Breast epithelium (tissue), 4 donors: ENCODE measurements around the gene DOCK3. TPM values are rescaled to one million over a fixed set of nuclear protein-coding genes. Genes with fewer than 3 reads are reported as not detected.

ENCODE experiments used
- DNase-seq, 2 donors: peaks; one replicate each; pipeline ENCODE4 v3.0.0-alpha.2; 2019; ENCODE audit warnings: low spot score in 2 of 2
- H3K27ac ChIP-seq, 2 donors: fragments of 200-600 bp; sonication (generic) in 1 of 2; one replicate each; pipeline ENCODE4 v1.5.1; 2016 to 2019; ENCODE audit warnings: mild to moderate bottlenecking in 1 of 2
- H3K27me3 ChIP-seq, 2 donors: fragments of 200-600 bp; sonication (generic) in 1 of 2; one replicate each; pipeline versions ENCODE4 v1.5.1 to v1.6.0; 2017 to 2019; ENCODE audit warnings: control low read depth in 1 of 2, mild to moderate bottlenecking in 1 of 2
- H3K36me3 ChIP-seq: fragments of 200-600 bp; one replicate; pipeline ENCODE4 v1.5.1; 2019
- H3K4me1 ChIP-seq, 2 donors: fragments of 200-600 bp; sonication (generic); one replicate each; pipeline ENCODE4 v1.5.1; 2016 to 2019; ENCODE audit warnings: control low read depth in 1 of 2
- H3K4me3 ChIP-seq, 3 donors: fragments of 200-600 bp; sonication (generic); 1 replicate in 2 of 3; 2 replicates in 1 of 3; pipeline ENCODE4 v1.5.1; 2016 to 2019; ENCODE audit warnings: mild to moderate bottlenecking in 3 of 3, moderate library complexity in 2 of 3
- H3K9me3 ChIP-seq, 2 donors: fragments of 200-600 bp; sonication (generic) in 1 of 2; one replicate each; pipeline ENCODE4 v1.5.1; 2016 to 2019; ENCODE audit warnings: control low read depth in 1 of 2
- POLR2A ChIP-seq: fragments of 450-650 bp; IDR thresholded peaks from one replicate; pipeline ENCODE4 v1.6.1; 2016; ENCODE audit warnings: antibody characterized with exemption, mild to moderate bottlenecking, moderate library complexity
- POLR2AphosphoS5 ChIP-seq, 3 donors: sonication (generic); formaldehyde crosslinking; IDR thresholded peaks; one replicate each; pipeline ENCODE4 v1.6.1; 2017; ENCODE audit warnings: antibody characterized with exemption in 3 of 3
- intact Hi-C: fragments of 100-400 bp; cut with DNase I; formaldehyde crosslinking; loops from one replicate; pipeline ENCODE4 v1.15.1; 2023; ENCODE audit warnings: low total_unique reads
- total RNA-seq, 3 donors: library from RNA; depleted of rRNA; stranded (reverse); fragments of >200 nt; gene quantifications; one replicate each; pipeline ENCODE4 v1.1.0, GENCODE V29; 2016
- TF ChIP-seq, protein P1 (sequence below), 3 donors: fragments of 450-650 bp; IDR thresholded peaks; one replicate each; pipeline ENCODE4 v1.5.1; 2016 to 2017; ENCODE audit warnings: antibody characterized with exemption in 3 of 3, mild to moderate bottlenecking in 3 of 3, moderate library complexity in 3 of 3

The DOCK3 gene
- total RNA-seq, 3 donors from 2014 or later = 0.64 to 0.73 (median 0.66) TPM

- Histone ChIP-seq H3K27me3 (no peaks in the 10 kb centered on the region), H3K27ac (no peak overlapping the region), H3K4me3 (no peak overlapping the region), H3K36me3 (no peaks in the 10 kb centered on the region), H3K9me3 (no peaks in the 10 kb centered on the region), H3K4me1 (no peaks in the 10 kb centered on the region)
- no peak for DNase-seq
- TF ChIP-seq POLR2A (no peak), POLR2AphosphoS5 (IDR thresholded peaks at IDR 0.05) (no peak)
- TF ChIP-seq, protein P1, sequence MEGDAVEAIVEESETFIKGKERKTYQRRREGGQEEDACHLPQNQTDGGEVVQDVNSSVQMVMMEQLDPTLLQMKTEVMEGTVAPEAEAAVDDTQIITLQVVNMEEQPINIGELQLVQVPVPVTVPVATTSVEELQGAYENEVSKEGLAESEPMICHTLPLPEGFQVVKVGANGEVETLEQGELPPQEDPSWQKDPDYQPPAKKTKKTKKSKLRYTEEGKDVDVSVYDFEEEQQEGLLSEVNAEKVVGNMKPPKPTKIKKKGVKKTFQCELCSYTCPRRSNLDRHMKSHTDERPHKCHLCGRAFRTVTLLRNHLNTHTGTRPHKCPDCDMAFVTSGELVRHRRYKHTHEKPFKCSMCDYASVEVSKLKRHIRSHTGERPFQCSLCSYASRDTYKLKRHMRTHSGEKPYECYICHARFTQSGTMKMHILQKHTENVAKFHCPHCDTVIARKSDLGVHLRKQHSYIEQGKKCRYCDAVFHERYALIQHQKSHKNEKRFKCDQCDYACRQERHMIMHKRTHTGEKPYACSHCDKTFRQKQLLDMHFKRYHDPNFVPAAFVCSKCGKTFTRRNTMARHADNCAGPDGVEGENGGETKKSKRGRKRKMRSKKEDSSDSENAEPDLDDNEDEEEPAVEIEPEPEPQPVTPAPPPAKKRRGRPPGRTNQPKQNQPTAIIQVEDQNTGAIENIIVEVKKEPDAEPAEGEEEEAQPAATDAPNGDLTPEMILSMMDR (IDR thresholded peaks at IDR 0.05) = no peak
- intact Hi-C loops = no loop called here
These were observed 304.4 kb downstream of the DOCK3 start for GRCh38 chr3:50978991-50979667.

DNA sequence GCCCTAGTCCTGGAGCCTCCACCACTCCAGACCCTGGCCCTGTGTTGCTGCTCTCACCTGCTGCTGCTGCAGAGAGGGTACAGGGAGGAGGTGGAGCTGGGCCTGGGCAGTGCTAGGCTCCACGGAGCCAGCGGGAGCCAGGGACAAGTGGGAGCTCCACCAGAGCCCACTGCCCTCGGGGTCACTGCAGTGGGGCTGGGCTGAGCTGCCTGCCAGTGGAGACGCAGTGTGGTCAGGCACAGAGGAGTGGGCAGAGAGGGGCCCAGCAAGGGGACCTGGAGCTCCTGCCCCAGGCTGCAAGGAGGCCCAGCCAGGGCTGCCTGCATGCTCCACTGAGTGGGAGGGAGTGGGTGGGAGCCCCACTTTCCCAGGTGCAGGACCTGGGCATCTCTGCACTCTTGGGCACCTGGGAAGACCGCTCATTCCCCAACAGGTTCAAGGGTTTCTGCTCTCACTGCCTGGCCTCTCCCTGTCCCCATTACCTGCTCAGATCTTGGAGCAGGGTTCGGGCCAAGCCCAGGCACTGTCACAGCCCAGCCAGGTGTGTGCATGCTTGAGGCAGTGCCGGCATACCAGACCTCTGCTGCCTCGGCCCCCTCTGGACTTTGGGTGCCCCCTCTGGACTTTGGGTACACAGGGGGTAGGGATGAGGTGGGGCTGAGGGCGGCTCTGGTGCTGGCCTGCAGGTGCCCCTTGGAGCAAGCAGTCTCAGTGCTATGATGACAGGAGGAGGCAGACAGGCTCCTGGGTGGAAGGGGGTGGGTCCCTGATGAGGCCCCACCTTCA lies 308.0 kb downstream of the DOCK3 start:
- Histone ChIP-seq H3K27me3 (no peaks in the 10 kb centered on the region), H3K4me3 (no peak overlapping the region), H3K9me3 (no peaks in the 10 kb centered on the region), H3K4me1 (no peaks in the 10 kb centered on the region), H3K27ac (no peak overlapping the region), H3K36me3 (no peaks in the 10 kb centered on the region)
- intact Hi-C loops = no loop called here
- TF ChIP-seq, protein P1 (IDR thresholded peaks at IDR 0.05) = no peak
- TF ChIP-seq POLR2A = no peak
- no peak for TF ChIP-seq POLR2AphosphoS5 (IDR thresholded peaks at IDR 0.05)
- DNase-seq = no peak

- intact Hi-C loops = no loop called here
- no peaks in the 10 kb centered on the region for H3K4me1 ChIP-seq
- TF ChIP-seq, protein P1 (IDR thresholded peaks at IDR 0.05) = no peak
- TF ChIP-seq POLR2A = no peak
- TF ChIP-seq POLR2AphosphoS5 (IDR thresholded peaks at IDR 0.05) = no peak
- DNase-seq = no peak
- no peak overlapping the region for H3K27ac ChIP-seq
- H3K4me3 ChIP-seq = no peak overlapping the region
- H3K9me3 ChIP-seq = no peaks in the 10 kb centered on the region
- no peaks in the 10 kb centered on the region for H3K27me3 ChIP-seq
- no peaks in the 10 kb centered on the region for H3K36me3 ChIP-seq
These were observed 309.2 kb downstream of the DOCK3 start for GRCh38 chr3:50983887-50984286.

GRCh38 chr3:50985893-50986292 lies 311.2 kb downstream of the DOCK3 start:
- H3K36me3 ChIP-seq = no peaks in the 10 kb centered on the region
- TF ChIP-seq, protein P1 (IDR thresholded peaks at IDR 0.05) = no peak
- TF ChIP-seq POLR2AphosphoS5 (IDR thresholded peaks at IDR 0.05) = no peak
- no peak for TF ChIP-seq POLR2A
- H3K27ac ChIP-seq = no peak overlapping the region
- DNase-seq = no peak
- intact Hi-C loops = no loop called here
- no peaks in the 10 kb centered on the region for H3K4me1 ChIP-seq
- peaks cover 0 to 4% of the 10 kb centered on the region in 2 donors for H3K9me3 ChIP-seq
- H3K4me3 ChIP-seq = no peak overlapping the region
- no peaks in the 10 kb centered on the region for H3K27me3 ChIP-seq

GRCh38 chr3:50986726-50987125 lies 312.0 kb downstream of the DOCK3 start:
- H3K4me3 ChIP-seq = no peak overlapping the region
- TF ChIP-seq POLR2AphosphoS5 (IDR thresholded peaks at IDR 0.05) = no peak
- no peak for TF ChIP-seq POLR2A
- TF ChIP-seq, protein P1 (IDR thresholded peaks at IDR 0.05) = no peak
- no peak for DNase-seq
- intact Hi-C loops = no loop called here
- H3K27ac ChIP-seq = no peak overlapping the region
- no peaks in the 10 kb centered on the region for H3K27me3 ChIP-seq
- H3K9me3 ChIP-seq = peaks cover 0 to 13% of the 10 kb centered on the region in 2 donors
- no peaks in the 10 kb centered on the region for H3K4me1 ChIP-seq
- no peaks in the 10 kb centered on the region for H3K36me3 ChIP-seq
